ENCODE measurements around the gene MESP1.

MESP1 gene

DNA sequence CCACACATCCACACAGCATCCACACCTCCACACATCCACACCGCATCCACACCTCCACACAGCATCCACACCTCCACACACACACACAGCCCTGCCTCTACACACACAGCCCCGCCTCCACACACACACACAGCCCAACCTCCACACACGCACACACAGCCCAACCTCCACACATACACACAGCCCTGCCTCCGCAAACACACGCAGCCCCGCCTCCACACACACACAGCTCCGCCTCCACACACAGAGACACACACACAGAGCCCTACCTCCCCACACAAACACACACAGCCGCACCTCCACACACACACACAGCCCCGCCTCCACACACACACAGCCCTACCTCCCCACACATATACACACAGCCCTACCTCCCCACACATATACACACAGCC lies 4.7 kb downstream of the MESP1 start:
- H3K9me2 ChIP-seq (replicated peaks; ENCODE audit: insufficient read depth, low read length): no peaks in the 10 kb centered on the region
- no peaks in the 10 kb centered on the region for H4K20me1 ChIP-seq (ENCODE audit: insufficient read depth, low read length)
- no peak for TF ChIP-seq CTCF (IDR thresholded peaks at IDR 0.05; ENCODE audit: low read length)
- no peak for TF ChIP-seq EZH2 (optimal IDR thresholded peaks at IDR 0.05; ENCODE audit: low read depth, low read length)
- no peak for TF ChIP-seq EZH2phosphoT487 (IDR thresholded peaks at IDR 0.05; ENCODE audit: low read length)
- H3K9me3 ChIP-seq (replicated peaks; ENCODE audit: insufficient read depth, low read length): no peaks in the 10 kb centered on the region
- no peak overlapping the region for H3K4me3 ChIP-seq (ENCODE audit: low read length)
- H3K9ac ChIP-seq (ENCODE audit: low read length): no peak overlapping the region
- no peak overlapping the region for H3K27ac ChIP-seq (ENCODE audit: low read length)
- no peak overlapping the region for H3K4me2 ChIP-seq (ENCODE audit: low read depth, low read length)
- no peaks in the 10 kb centered on the region for H3F3A ChIP-seq (ENCODE audit: insufficient read depth, low read length)
- no peak for DNase-seq
- peaks cover 4% of the 10 kb centered on the region for H3K79me2 ChIP-seq (ENCODE audit: low read length)
- H3K4me1 ChIP-seq (ENCODE audit: low read length): peaks cover 8% of the 10 kb centered on the region
- no peaks in the 10 kb centered on the region for H3K36me3 ChIP-seq (replicated peaks; ENCODE audit: insufficient read depth, low read length)
- H2AFZ ChIP-seq (ENCODE audit: low read length): no peak overlapping the region
- no peaks in the 10 kb centered on the region for H3K27me3 ChIP-seq (replicated peaks; ENCODE audit: insufficient read depth, low read length)

GRCh38 chr15:89745768-89746167 lies 5.3 kb downstream of the MESP1 start:
- Histone ChIP-seq H3K79me2 (ENCODE audit: low read length) (peaks cover 4% of the 10 kb centered on the region), H3K9me3 (replicated peaks; ENCODE audit: insufficient read depth, low read length) (no peaks in the 10 kb centered on the region), H3K4me1 (ENCODE audit: low read length) (peaks cover 6% of the 10 kb centered on the region; the same call in 1 of the 2 replicates), H3F3A (ENCODE audit: insufficient read depth, low read length) (no peaks in the 10 kb centered on the region), H3K4me2 (ENCODE audit: low read depth, low read length) (no peak overlapping the region), H3K27ac (ENCODE audit: low read length) (no peak overlapping the region), H2AFZ (ENCODE audit: low read length) (no peak overlapping the region), H4K20me1 (ENCODE audit: insufficient read depth, low read length) (no peaks in the 10 kb centered on the region), H3K36me3 (replicated peaks; ENCODE audit: insufficient read depth, low read length) (no peaks in the 10 kb centered on the region), H3K4me3 (ENCODE audit: low read length) (no peak overlapping the region), H3K27me3 (replicated peaks; ENCODE audit: insufficient read depth, low read length) (no peaks in the 10 kb centered on the region), H3K9me2 (replicated peaks; ENCODE audit: insufficient read depth, low read length) (no peaks in the 10 kb centered on the region), H3K9ac (ENCODE audit: low read length) (no peak overlapping the region)
- TF ChIP-seq EZH2 (optimal IDR thresholded peaks at IDR 0.05; ENCODE audit: low read depth, low read length) (no peak), CTCF (IDR thresholded peaks at IDR 0.05; ENCODE audit: low read length) (no peak), EZH2phosphoT487 (IDR thresholded peaks at IDR 0.05; ENCODE audit: low read length) (no peak)
- DNase-seq: no peak

DNA sequence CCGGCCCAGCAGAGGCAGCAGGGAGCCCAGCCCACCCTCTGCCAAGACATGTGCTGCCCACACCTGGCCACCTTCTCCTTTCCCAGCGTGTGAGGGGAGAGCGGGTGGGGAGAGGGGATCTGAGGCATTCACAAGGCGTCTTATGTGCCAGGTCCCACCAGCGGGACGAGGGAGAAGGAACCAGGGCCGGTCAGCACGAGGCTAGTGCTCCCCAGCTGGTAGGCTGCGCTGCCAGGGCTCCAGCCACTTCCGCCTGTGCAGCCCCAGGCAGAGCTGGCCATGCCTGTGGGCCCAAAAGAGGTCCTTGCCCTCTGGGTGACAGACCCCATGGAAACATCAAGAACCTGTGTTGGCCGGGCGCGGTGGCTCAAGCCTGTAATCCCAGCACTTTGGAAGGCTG lies 5.9 kb downstream of the MESP1 start:
- no peak overlapping the region for H3K4me2 ChIP-seq (ENCODE audit: low read depth, low read length)
- no peak overlapping the region for H3K27ac ChIP-seq (ENCODE audit: low read length)
- H2AFZ ChIP-seq (ENCODE audit: low read length): no peak overlapping the region
- H3F3A ChIP-seq (ENCODE audit: insufficient read depth, low read length): no peaks in the 10 kb centered on the region
- H3K9me2 ChIP-seq (replicated peaks; ENCODE audit: insufficient read depth, low read length): no peaks in the 10 kb centered on the region
- H3K27me3 ChIP-seq (replicated peaks; ENCODE audit: insufficient read depth, low read length): no peaks in the 10 kb centered on the region
- H3K36me3 ChIP-seq (replicated peaks; ENCODE audit: insufficient read depth, low read length): no peaks in the 10 kb centered on the region
- H3K9me3 ChIP-seq (replicated peaks; ENCODE audit: insufficient read depth, low read length): no peaks in the 10 kb centered on the region
- no peak for TF ChIP-seq EZH2 (optimal IDR thresholded peaks at IDR 0.05; ENCODE audit: low read depth, low read length)
- TF ChIP-seq EZH2phosphoT487 (IDR thresholded peaks at IDR 0.05; ENCODE audit: low read length): no peak
- TF ChIP-seq CTCF (IDR thresholded peaks at IDR 0.05; ENCODE audit: low read length): no peak
- no peak overlapping the region for H3K4me3 ChIP-seq (ENCODE audit: low read length)
- DNase-seq: no peak
- peaks cover 6% of the 10 kb centered on the region; the same call in 1 of the 2 replicates for H3K4me1 ChIP-seq (ENCODE audit: low read length)
- no peaks in the 10 kb centered on the region for H4K20me1 ChIP-seq (ENCODE audit: insufficient read depth, low read length)
- H3K9ac ChIP-seq (ENCODE audit: low read length): no peak overlapping the region
- peaks cover 4% of the 10 kb centered on the region for H3K79me2 ChIP-seq (ENCODE audit: low read length)
